SH-SY5Y (cell line): Measurements from ENCODE around the gene CHRNB2.

Experiments
- GATA2 ChIP-seq: IDR thresholded peaks from 2 replicates; pipeline ENCODE4 v1.6.1; 2011; ENCODE audit warnings: mild to moderate bottlenecking, low read depth, low read length
- GATA3 ChIP-seq: IDR thresholded peaks from 2 replicates; pipeline ENCODE4 v1.6.1; 2011; ENCODE audit warnings: low read depth, mild to moderate bottlenecking, low read length, moderate library complexity

DNA sequence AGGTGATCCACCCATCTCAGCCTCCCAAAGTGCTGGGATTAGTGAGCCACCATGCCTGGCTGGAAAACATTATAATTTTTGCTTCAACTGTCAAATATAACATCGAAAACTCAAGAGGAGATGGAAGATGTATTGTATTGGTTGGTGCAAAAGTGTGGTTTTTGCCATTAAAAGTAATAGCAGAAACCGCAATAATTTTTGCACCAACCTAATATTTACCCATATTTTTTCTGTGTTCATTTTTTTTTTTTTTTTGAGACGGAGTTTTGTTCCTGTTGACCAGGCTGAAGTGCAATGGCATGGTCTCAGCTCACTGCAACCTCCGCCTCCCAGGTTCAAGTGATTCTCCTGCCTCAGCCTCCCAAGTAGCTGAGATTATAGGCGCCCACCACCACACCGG lies 38.3 kb upstream of the CHRNB2 start:
- TF ChIP-seq GATA3: no peak
- TF ChIP-seq GATA2: no peak
